ENCODE results near the gene MRM3.
A peak's percentile ranks its signal among the peaks of the same experiment; 100 is the strongest.
"Not testable (repeated sequence)": the region's sequence is repeated elsewhere in the genome, so short reads cannot be mapped to it uniquely, and the experiment has no call there.

The MRM3 gene

GRCh38 chr17:760371-760770 is 21.8 kb upstream of the MRM3 start:
- FAIRE-seq: no peak
- no peak for TF ChIP-seq POLR2A (IDR thresholded peaks at IDR 0.05; ENCODE audit: low read depth, low read length)
- DNase-seq (ENCODE audit: insufficient read length): no peak

GRCh38 chr17:767076-767475 is 15.1 kb upstream of the MRM3 start:
- DNase-seq (ENCODE audit: insufficient read length): no peak
- TF ChIP-seq TAF1 (IDR thresholded peaks at IDR 0.05; ENCODE audit: borderline replicate concordance, low read depth, low read length) (no peak), POLR2A (IDR thresholded peaks at IDR 0.05; ENCODE audit: low read depth, low read length) (no peak), POLR2AphosphoS5 (IDR thresholded peaks at IDR 0.05; ENCODE audit: low read depth, low read length) (no peak)
- no peak for FAIRE-seq

GRCh38 chr17:773016-773415 is 9.1 kb upstream of the MRM3 start:
- FAIRE-seq (no peak), DNase-seq (ENCODE audit: insufficient read length) (no peak)
- TF ChIP-seq POLR2AphosphoS5 (IDR thresholded peaks at IDR 0.05; ENCODE audit: low read depth, low read length): no peak
- TF ChIP-seq POLR2A (IDR thresholded peaks at IDR 0.05; ENCODE audit: low read depth, low read length): no peak
- no peak for TF ChIP-seq TAF1 (IDR thresholded peaks at IDR 0.05; ENCODE audit: borderline replicate concordance, low read depth, low read length)

GRCh38 chr17:773467-774312 is 8.5 kb upstream of the MRM3 start:
- FAIRE-seq: peak; percentile 40
- no peak for DNase-seq (ENCODE audit: insufficient read length)

GRCh38 chr17:774313-774584 is 7.9 kb upstream of the MRM3 start:
- FAIRE-seq: no peak
- DNase-seq (ENCODE audit: insufficient read length): no peak
- TF ChIP-seq POLR2A (IDR thresholded peaks at IDR 0.05; ENCODE audit: low read depth, low read length) (no peak), POLR2AphosphoS5 (IDR thresholded peaks at IDR 0.05; ENCODE audit: low read depth, low read length) (no peak), TAF1 (IDR thresholded peaks at IDR 0.05; ENCODE audit: borderline replicate concordance, low read depth, low read length) (no peak)

More at GRCh38 chr17:773467-774312, 8.5 kb upstream of the MRM3 start:
- TF ChIP-seq POLR2AphosphoS5 (IDR thresholded peaks at IDR 0.05; ENCODE audit: low read depth, low read length): no peak
- no peak for TF ChIP-seq TAF1 (IDR thresholded peaks at IDR 0.05; ENCODE audit: borderline replicate concordance, low read depth, low read length)

- FAIRE-seq (no peak), DNase-seq (ENCODE audit: insufficient read length) (no peak)
- TF ChIP-seq POLR2AphosphoS5 (IDR thresholded peaks at IDR 0.05; ENCODE audit: low read depth, low read length) (no peak), TAF1 (IDR thresholded peaks at IDR 0.05; ENCODE audit: borderline replicate concordance, low read depth, low read length) (no peak), POLR2A (IDR thresholded peaks at IDR 0.05; ENCODE audit: low read depth, low read length) (no peak)
These were observed 4.1 kb upstream of the MRM3 start for GRCh38 chr17:778096-778495.

- TF ChIP-seq POLR2AphosphoS5 (IDR thresholded peaks at IDR 0.05; ENCODE audit: low read depth, low read length) (no peak), TAF1 (IDR thresholded peaks at IDR 0.05; ENCODE audit: borderline replicate concordance, low read depth, low read length) (no peak), POLR2A (IDR thresholded peaks at IDR 0.05; ENCODE audit: low read depth, low read length) (no peak)
- no peak for FAIRE-seq
- no peak for DNase-seq (ENCODE audit: insufficient read length)
These were observed 2.0 kb downstream of the MRM3 start for GRCh38 chr17:784143-784542.

- not testable (repeated sequence) for FAIRE-seq; DNase-seq (ENCODE audit: insufficient read length)
These were observed 3.7 kb downstream of the MRM3 start for GRCh38 chr17:785901-786300.

- no peak for DNase-seq (ENCODE audit: insufficient read length)
- no peak for FAIRE-seq
- TF ChIP-seq POLR2AphosphoS5 (IDR thresholded peaks at IDR 0.05; ENCODE audit: low read depth, low read length) (no peak), TAF1 (IDR thresholded peaks at IDR 0.05; ENCODE audit: borderline replicate concordance, low read depth, low read length) (no peak), POLR2A (IDR thresholded peaks at IDR 0.05; ENCODE audit: low read depth, low read length) (no peak)
These were observed 5.6 kb downstream of the MRM3 start for GRCh38 chr17:787641-788221.

- no peak for FAIRE-seq
- DNase-seq (ENCODE audit: insufficient read length): no peak
- TF ChIP-seq POLR2AphosphoS5 (IDR thresholded peaks at IDR 0.05; ENCODE audit: low read depth, low read length) (no peak), TAF1 (IDR thresholded peaks at IDR 0.05; ENCODE audit: borderline replicate concordance, low read depth, low read length) (no peak), POLR2A (IDR thresholded peaks at IDR 0.05; ENCODE audit: low read depth, low read length) (no peak)
These were observed 6.4 kb downstream of the MRM3 start for GRCh38 chr17:788551-788950.

GRCh38 chr17:789160-789840 is 7.1 kb downstream of the MRM3 start:
- FAIRE-seq (no peak), DNase-seq (ENCODE audit: insufficient read length) (no peak)
- TF ChIP-seq POLR2A (IDR thresholded peaks at IDR 0.05; ENCODE audit: low read depth, low read length): no peak
- no peak for TF ChIP-seq TAF1 (IDR thresholded peaks at IDR 0.05; ENCODE audit: borderline replicate concordance, low read depth, low read length)
- TF ChIP-seq POLR2AphosphoS5 (IDR thresholded peaks at IDR 0.05; ENCODE audit: low read depth, low read length): no peak

- FAIRE-seq; DNase-seq (ENCODE audit: insufficient read length): not testable (repeated sequence)
These were observed 8.0 kb downstream of the MRM3 start for GRCh38 chr17:789931-790873.

GRCh38 chr17:790874-791247 is 8.7 kb downstream of the MRM3 start:
- DNase-seq (ENCODE audit: insufficient read length); FAIRE-seq: not testable (repeated sequence)

All from GM12892 (cell line).